ENCODE measurements around the gene PYGO1. TPM values are rescaled to one million over a fixed set of nuclear protein-coding genes. Genes with fewer than 3 reads are reported as not detected.

PYGO1 gene
- total RNA-seq, 1 donor from 2014 or later = 0.02 TPM

- H3K4me3 Mint-ChIP-seq = no peak overlapping the region
- no peak for DNase-seq
- intact Hi-C loops (cut with micrococcal nuclease) = no loop called here
- ChIA-PET POLR2A (interaction anchor here (0.5 kb wide), 1 partner anchor 12 kb away, joined by 3 read pairs; no protein-coding TSS in a partner anchor), CTCF (no interaction called here)
- H3K36me3 Mint-ChIP-seq (ENCODE audit: low read depth) = no peaks in the 10 kb centered on the region
- no peaks in the 10 kb centered on the region for H3K4me1 Mint-ChIP-seq
- no peak for ATAC-seq (ENCODE audit: low read depth)
- no peaks in the 10 kb centered on the region for H3K9me3 Mint-ChIP-seq
- H3K27me3 Mint-ChIP-seq = peaks cover 6% of the 10 kb centered on the region
- no peak overlapping the region for H3K27ac Mint-ChIP-seq
- TF ChIP-seq CTCF (IDR thresholded peaks at IDR 0.05) = no peak
Observed at GRCh38 chr15:55628369-55628730, 40.2 kb upstream of the PYGO1 start.

- Mint-ChIP-seq H3K4me1 (no peaks in the 10 kb centered on the region), H3K4me3 (no peak overlapping the region), H3K27me3 (peaks cover 5% of the 10 kb centered on the region), H3K9me3 (no peaks in the 10 kb centered on the region), H3K27ac (no peak overlapping the region), H3K36me3 (ENCODE audit: low read depth) (no peaks in the 10 kb centered on the region)
- DNase-seq = no peak
- ChIA-PET CTCF (no interaction called here), POLR2A (interaction anchor here (0.5 kb wide), 1 partner anchor 13 kb away, joined by 3 read pairs; no protein-coding TSS in a partner anchor)
- intact Hi-C loops (cut with micrococcal nuclease) = no loop called here
- no peak for TF ChIP-seq CTCF (IDR thresholded peaks at IDR 0.05)
- no peak for ATAC-seq (ENCODE audit: low read depth)
Observed at GRCh38 chr15:55627730-55628368, 39.7 kb upstream of the PYGO1 start.

GRCh38 chr15:55619783-55620182 is 31.6 kb upstream of the PYGO1 start:
- Mint-ChIP-seq H3K27ac (no peak overlapping the region), H3K36me3 (ENCODE audit: low read depth) (no peaks in the 10 kb centered on the region), H3K4me3 (no peak overlapping the region), H3K4me1 (no peaks in the 10 kb centered on the region), H3K27me3 (peaks cover 6% of the 10 kb centered on the region), H3K9me3 (no peaks in the 10 kb centered on the region)
- ATAC-seq (ENCODE audit: low read depth) = no peak
- no peak for DNase-seq
- CTCF ChIA-PET = no interaction called here
- intact Hi-C loops (cut with micrococcal nuclease) = no loop called here
- TF ChIP-seq CTCF (IDR thresholded peaks at IDR 0.05) = no peak
- POLR2A ChIA-PET = no interaction called here

- TF ChIP-seq CTCF (IDR thresholded peaks at IDR 0.05) = no peak
- Mint-ChIP-seq H3K4me3 (no peak overlapping the region), H3K9me3 (no peaks in the 10 kb centered on the region), H3K4me1 (no peaks in the 10 kb centered on the region), H3K27ac (no peak overlapping the region), H3K36me3 (ENCODE audit: low read depth) (no peaks in the 10 kb centered on the region), H3K27me3 (peaks cover 10% of the 10 kb centered on the region)
- DNase-seq = no peak
- POLR2A ChIA-PET = no interaction called here
- no peak for ATAC-seq (ENCODE audit: low read depth)
- CTCF ChIA-PET = interaction anchor here (1.1 kb wide), 1 partner anchor 157 kb away, joined by 3 read pairs; no protein-coding TSS in a partner anchor
- intact Hi-C loops (cut with micrococcal nuclease) = no loop called here
Observed at GRCh38 chr15:55618387-55618786, 30.2 kb upstream of the PYGO1 start.

- H3K4me1 Mint-ChIP-seq = no peaks in the 10 kb centered on the region
- CTCF ChIA-PET = no interaction called here
- no peak for ATAC-seq (ENCODE audit: low read depth)
- no peak overlapping the region for H3K27ac Mint-ChIP-seq
- H3K27me3 Mint-ChIP-seq = peaks cover 12% of the 10 kb centered on the region
- intact Hi-C loops (cut with micrococcal nuclease) = no loop called here
- POLR2A ChIA-PET = no interaction called here
- DNase-seq = no peak
- no peaks in the 10 kb centered on the region for H3K9me3 Mint-ChIP-seq
- no peak for TF ChIP-seq CTCF (IDR thresholded peaks at IDR 0.05)
- H3K36me3 Mint-ChIP-seq (ENCODE audit: low read depth) = no peaks in the 10 kb centered on the region
- no peak overlapping the region for H3K4me3 Mint-ChIP-seq
Observed at GRCh38 chr15:55615445-55615844, 27.3 kb upstream of the PYGO1 start.
